Right cardiac atrium (tissue), 5 donors: ENCODE results near the gene KCNT2. TPM values are rescaled to one million over a fixed set of nuclear protein-coding genes. Genes with fewer than 3 reads are reported as not detected.

Source experiments
- ATAC-seq, 2 donors: fragments of 200-7000 bp; cut with Tn5 transposase; one replicate each; pipeline versions ENCODE4 v1.8.0 to v1.9.1; 2020; ENCODE audit warnings: moderate library complexity in 2 of 2, mild to moderate bottlenecking in 1 of 2
- DNase-seq, 3 donors: peaks; one replicate each; pipeline ENCODE4 v3.0.0-alpha.2; 2020
- H3K27ac ChIP-seq: one replicate; pipeline ENCODE4 v1.5.1; 2013; ENCODE audit warnings: mild to moderate bottlenecking, low read length, control low read depth, moderate library complexity
- H3K27me3 ChIP-seq: one replicate; pipeline ENCODE4 v1.6.1; 2013; ENCODE audit not compliant: control insufficient read depth, insufficient read depth
- H3K4me1 ChIP-seq: one replicate; pipeline ENCODE4 v1.6.1; 2013; ENCODE audit warnings: low read length; ENCODE audit not compliant: control insufficient read depth, insufficient read depth
- H3K4me3 ChIP-seq: one replicate; pipeline ENCODE4 v1.5.1; 2013; ENCODE audit warnings: low read length, control low read depth
- H3K9me3 ChIP-seq: one replicate; pipeline ENCODE4 v1.6.1; 2013; ENCODE audit warnings: low read length; ENCODE audit not compliant: control insufficient read depth
- WGBS: extraction: QIAGEN DNeasy Blood & Tissue Kit; methylation state at CpG from one replicate; pipeline ENCODE4 v1.1.7; 2013; 5-methylcytosine and 5-hydroxymethylcytosine counted together
- intact Hi-C, 4 donors: fragments of 100-400 bp; cut with DNase I; formaldehyde crosslinking; loops; one replicate each; pipeline versions ENCODE4 v1.11.0 to v1.14.0; 2022 to 2023
- polyA plus RNA-seq: library from polyadenylated mRNA; stranded (reverse); fragments of 200-250 nt; gene quantifications from one replicate; pipeline ENCODE4 v1.2.3, GENCODE V29; 2013
- total RNA-seq, 4 donors: library from RNA; stranded (reverse); fragmentation: NEBNext Ultra II Directional; extraction: Animal tissue kit (Norgen Biotek cat#: 25700); gene quantifications; one replicate each; pipeline ENCODE4 v1.2.1, GENCODE V29; 2021
- donor health status: healthy with polysubstance abuse.
- donor health status: DM: no; HTN: yes; CAD: no.
- donor health status: DM: no; HTN: no; CAD: no.
- donor health status: DM: no; HTN: yes; CAD: no; lungs with severe emphysema.
- donor health status: DM: yes; HTN: yes; CAD: no.

The KCNT2 gene
- total and polyA plus RNA-seq, 5 donors: 1.9 to 7.1 (median 4.1) TPM

DNA sequence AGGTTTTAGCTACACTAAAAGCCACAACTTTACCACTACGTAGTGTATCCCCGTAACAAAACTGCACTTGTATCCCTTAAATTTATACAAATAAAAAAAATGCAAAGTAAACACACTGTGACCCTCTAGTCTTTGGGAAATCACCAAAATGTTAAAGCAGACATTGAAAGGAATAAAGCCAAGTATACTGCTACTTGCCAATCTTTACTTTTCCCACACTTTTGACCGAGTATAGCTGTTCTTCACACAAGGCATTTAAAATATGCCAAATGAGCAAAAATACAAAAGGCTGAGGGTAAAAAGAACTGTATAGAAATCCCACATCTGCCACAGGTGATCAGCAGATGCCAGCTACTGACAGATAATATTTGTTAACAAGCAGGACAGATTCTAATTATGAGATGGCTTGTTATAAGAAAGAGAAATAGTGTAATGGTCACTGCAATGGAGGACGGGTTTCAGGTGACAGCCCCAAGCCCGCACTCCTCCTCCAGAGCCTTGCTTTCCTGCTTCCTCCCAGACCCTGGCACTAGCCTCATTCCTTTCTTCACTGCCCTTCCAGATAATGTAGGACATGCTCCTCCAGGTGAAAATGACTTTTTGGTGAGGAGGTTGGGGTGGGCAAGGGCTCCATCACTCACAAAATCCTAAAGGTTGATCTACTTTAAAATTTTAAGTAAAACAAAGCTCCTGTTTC, 18.1 kb downstream of the KCNT2 start:
- H3K4me3 ChIP-seq: no peak overlapping the region
- 71% methylated on average over 5 of the region's 5 CpGs for WGBS
- intact Hi-C loops: no loop called here
- no peaks in the 10 kb centered on the region for H3K9me3 ChIP-seq
- no peak overlapping the region for H3K27ac ChIP-seq
- no peak for ATAC-seq
- no peak for DNase-seq
- H3K4me1 ChIP-seq: no peaks in the 10 kb centered on the region
- no peaks in the 10 kb centered on the region for H3K27me3 ChIP-seq

DNA sequence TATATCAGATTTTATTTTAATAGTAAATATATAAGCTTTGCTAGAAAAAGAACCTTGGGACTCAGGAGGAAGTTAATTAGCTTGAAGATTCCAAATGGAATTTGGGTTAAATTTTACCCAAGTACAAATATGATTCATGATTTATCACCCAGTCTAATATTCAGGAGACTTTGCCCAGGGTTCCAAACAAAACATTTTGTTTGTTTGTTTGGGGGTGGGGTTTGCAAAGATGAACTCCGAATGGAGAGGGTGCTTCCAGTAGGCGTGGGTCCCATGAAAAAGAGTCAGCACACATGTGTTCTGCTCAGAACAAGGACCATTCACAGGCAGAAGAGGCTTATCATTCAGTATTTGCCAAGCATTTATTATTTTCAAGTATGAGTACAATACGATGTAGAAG, 23.5 kb downstream of the KCNT2 start:
- intact Hi-C loops: no loop called here
- 77% methylated on average over 3 of the region's 3 CpGs for WGBS
- no peaks in the 10 kb centered on the region for H3K27me3 ChIP-seq

DNA sequence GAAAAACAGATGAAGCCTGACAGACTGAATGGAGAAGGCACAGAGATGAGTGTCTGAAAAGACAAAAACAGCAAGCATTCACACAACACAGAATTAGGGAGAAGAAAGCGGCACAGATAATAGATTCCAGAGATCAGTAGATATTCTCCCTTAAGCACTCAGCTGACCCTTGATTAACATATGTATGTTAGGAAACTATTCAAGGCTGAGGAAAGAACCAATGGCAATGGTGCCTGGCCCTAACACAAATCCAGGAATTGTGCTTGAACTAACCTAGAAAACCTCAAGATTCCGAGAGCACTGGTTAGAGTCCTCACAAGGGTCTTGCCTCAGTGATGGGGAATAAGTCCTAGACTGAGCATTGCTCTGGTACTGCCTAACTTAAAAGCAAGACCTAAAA, 30.9 kb downstream of the KCNT2 start:
- Histone ChIP-seq H3K4me3 (no peak overlapping the region), H3K4me1 (no peaks in the 10 kb centered on the region), H3K27me3 (no peaks in the 10 kb centered on the region), H3K27ac (no peak overlapping the region), H3K9me3 (no peaks in the 10 kb centered on the region)
- 89% methylated on average over 2 of the region's 2 CpGs for WGBS
- no peak for ATAC-seq
- intact Hi-C loops: no loop called here
- DNase-seq: no peak

More for the DNA sequence above, 23.5 kb downstream of the KCNT2 start:
- H3K27ac ChIP-seq: no peak overlapping the region
- H3K4me1 ChIP-seq: no peaks in the 10 kb centered on the region
- no peak overlapping the region for H3K4me3 ChIP-seq
- ATAC-seq (no peak), DNase-seq (no peak)
- no peaks in the 10 kb centered on the region for H3K9me3 ChIP-seq

DNA sequence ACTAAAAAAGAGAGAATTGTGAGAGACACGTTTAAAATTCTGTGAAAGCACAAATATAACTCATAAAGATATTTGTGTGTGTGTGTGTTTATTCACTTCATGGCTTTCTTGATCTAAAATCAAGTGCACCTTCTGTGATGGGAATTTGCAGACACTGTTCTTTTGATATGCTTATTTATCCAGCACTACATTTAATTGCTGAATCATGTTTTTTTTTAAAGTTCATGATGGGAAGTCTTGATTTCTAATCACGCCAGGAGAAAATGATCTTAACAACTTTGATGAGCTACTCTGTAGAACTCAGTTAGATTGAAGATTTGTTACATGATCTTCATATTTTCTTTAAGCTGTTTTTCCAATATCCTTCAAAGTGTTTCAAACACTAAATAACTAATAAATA, 35.0 kb downstream of the KCNT2 start:
- H3K9me3 ChIP-seq: no peaks in the 10 kb centered on the region
- 70% methylated on average over 2 of the region's 2 CpGs for WGBS
- H3K4me1 ChIP-seq: no peaks in the 10 kb centered on the region
- H3K27ac ChIP-seq: no peak overlapping the region
- DNase-seq: no peak
- no peaks in the 10 kb centered on the region for H3K27me3 ChIP-seq
- intact Hi-C loops: no loop called here
- no peak for ATAC-seq
- H3K4me3 ChIP-seq: no peak overlapping the region

DNA sequence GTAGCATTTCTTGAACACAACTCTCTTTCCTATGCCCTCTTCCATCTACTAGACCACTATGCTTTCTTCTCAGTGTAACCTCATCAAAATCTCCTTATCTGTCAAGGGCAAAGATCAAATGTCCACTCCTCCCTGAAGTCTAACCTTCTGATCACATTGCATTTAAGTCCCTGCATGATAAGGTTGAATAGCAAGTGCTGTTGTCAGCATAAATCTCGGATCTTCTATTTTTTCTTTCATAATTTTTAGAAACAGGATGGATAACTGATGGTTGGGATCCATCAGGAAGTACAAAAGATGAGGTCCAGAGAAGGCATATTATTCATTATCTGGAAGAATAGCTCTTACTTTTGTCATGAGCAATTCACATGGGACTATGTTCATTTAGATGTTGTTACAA, 41.0 kb downstream of the KCNT2 start:
- Histone ChIP-seq H3K4me1 (no peaks in the 10 kb centered on the region), H3K9me3 (no peaks in the 10 kb centered on the region), H3K27me3 (no peaks in the 10 kb centered on the region), H3K4me3 (no peak overlapping the region), H3K27ac (no peak overlapping the region)
- 65% methylated on average over 1 of the region's 1 CpG for WGBS
- ATAC-seq: no peak
- DNase-seq: no peak
- intact Hi-C loops: no loop called here

DNA sequence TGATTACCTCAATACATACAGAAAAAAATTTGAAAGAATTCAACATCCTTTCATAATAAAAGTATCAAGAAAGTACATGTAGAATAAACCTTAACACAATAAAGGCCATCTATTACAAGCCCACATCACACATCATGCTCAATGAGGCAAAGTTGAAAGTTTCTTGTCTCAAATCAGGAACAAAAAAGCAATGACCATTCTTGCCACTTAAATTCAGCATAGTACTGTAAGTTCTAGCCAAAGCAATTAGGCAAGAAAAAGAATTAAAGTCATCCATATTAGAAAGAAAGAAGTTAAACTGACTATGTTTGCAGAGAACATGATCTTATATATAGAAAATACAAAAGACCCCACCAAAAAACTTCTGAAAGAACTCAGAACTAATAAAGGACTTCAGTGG, 44.5 kb downstream of the KCNT2 start:
- Histone ChIP-seq H3K4me3 (no peak overlapping the region), H3K27ac (no peak overlapping the region), H3K4me1 (no peaks in the 10 kb centered on the region), H3K27me3 (no peaks in the 10 kb centered on the region), H3K9me3 (no peaks in the 10 kb centered on the region)
- intact Hi-C loops: no loop called here
- ATAC-seq (no peak), DNase-seq (no peak)

DNA sequence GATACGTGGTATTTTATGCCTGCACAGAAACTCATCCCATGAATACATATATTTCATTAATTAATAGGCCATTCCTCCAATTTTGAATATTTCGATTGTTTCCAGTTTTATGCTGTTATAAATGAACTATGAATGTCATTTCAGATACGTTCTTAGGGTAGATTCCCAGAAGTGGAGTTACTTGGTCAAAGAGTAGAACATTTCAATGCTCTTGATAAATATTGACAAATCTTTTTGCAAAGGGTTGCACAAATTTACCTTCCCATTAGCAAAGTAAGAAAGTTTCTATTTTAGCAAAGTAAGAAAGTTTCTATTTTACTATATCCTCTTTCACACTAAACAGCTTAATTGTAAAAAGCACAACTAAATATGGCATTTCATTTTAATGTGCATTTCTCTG, 48.9 kb downstream of the KCNT2 start:
- intact Hi-C loops: no loop called here
- 80% methylated on average over 3 of the region's 3 CpGs for WGBS
- Histone ChIP-seq H3K4me1 (no peaks in the 10 kb centered on the region), H3K4me3 (no peak overlapping the region), H3K27me3 (no peaks in the 10 kb centered on the region), H3K27ac (no peak overlapping the region), H3K9me3 (no peaks in the 10 kb centered on the region)
- no peak for ATAC-seq
- no peak for DNase-seq

DNA sequence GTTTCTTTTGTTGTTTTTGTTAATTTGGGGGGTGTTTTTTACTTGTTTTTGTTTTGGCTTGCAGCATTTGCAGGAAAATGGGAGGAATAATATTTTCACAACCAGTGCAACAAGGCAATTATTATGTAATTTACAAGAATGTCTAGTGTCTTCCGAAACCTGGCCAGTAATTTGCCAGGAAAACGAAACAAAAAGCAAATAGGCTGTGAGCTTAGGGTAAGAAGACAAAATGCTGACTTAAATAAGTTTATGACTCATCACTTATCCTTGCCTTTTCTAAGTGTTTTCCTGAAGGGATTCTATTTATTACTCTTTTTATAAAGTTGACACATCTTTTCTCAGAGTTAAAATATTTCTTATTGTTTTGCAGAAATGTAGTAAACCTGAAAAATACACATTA, 49.8 kb downstream of the KCNT2 start:
- Histone ChIP-seq H3K9me3 (no peaks in the 10 kb centered on the region), H3K27me3 (no peaks in the 10 kb centered on the region), H3K4me1 (no peaks in the 10 kb centered on the region), H3K27ac (no peak overlapping the region), H3K4me3 (peak overlapping the region; percentile 47)
- peak; percentile 78 to 86 for ATAC-seq
- no peak for DNase-seq
- WGBS: 23% methylated on average over 2 of the region's 2 CpGs
- intact Hi-C loops: no loop called here

DNA sequence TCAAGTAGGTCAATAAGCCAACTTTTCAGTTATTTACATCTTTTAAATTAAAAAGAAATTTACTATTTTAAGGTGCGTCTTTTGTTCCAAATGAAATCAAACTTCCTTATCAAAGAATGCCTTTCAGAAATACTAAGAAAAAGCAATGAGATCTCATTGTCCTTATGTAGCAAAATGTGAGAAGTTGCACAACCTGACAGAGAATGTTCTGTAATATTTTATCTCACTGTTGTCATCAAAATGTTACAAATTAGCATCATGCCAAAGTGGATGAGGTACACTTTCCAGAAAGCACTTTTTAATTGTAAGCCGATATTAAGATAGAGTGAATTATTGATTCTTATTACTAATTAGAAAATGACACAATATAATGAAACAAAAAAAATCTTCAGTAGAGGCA, 50.4 kb downstream of the KCNT2 start:
- DNase-seq: no peak
- H3K27me3 ChIP-seq: no peaks in the 10 kb centered on the region
- ATAC-seq: peak; percentile 53 to 84
- no peak overlapping the region for H3K4me3 ChIP-seq
- H3K4me1 ChIP-seq: no peaks in the 10 kb centered on the region
- intact Hi-C loops: no loop called here
- 60% methylated on average over 2 of the region's 2 CpGs for WGBS
- H3K27ac ChIP-seq: no peak overlapping the region
- H3K9me3 ChIP-seq: no peaks in the 10 kb centered on the region

DNA sequence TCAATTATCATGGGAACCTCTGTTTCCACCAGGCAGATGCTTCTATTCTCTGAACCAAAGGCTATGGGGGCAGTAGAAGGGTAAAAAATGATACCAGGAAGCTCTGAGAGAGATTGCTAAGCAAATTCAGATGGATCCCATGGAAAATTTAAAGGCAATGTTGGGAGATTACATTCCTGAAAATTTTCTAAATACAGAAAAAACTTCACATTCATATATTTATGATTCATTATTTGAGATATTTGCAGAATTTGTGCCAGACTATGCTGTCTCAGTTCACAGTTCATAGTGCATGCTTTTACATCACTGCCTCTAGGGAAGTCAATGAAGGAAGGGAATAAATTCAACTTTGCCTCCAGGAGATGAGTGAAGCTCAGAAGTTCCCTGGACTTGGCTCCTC, 57.5 kb downstream of the KCNT2 start:
- H3K9me3 ChIP-seq: no peaks in the 10 kb centered on the region
- H3K4me1 ChIP-seq: no peaks in the 10 kb centered on the region
- H3K27me3 ChIP-seq: no peaks in the 10 kb centered on the region
- H3K4me3 ChIP-seq: no peak overlapping the region
- no peak overlapping the region for H3K27ac ChIP-seq
- DNase-seq: no peak
- no peak for ATAC-seq
- intact Hi-C loops: no loop called here

DNA sequence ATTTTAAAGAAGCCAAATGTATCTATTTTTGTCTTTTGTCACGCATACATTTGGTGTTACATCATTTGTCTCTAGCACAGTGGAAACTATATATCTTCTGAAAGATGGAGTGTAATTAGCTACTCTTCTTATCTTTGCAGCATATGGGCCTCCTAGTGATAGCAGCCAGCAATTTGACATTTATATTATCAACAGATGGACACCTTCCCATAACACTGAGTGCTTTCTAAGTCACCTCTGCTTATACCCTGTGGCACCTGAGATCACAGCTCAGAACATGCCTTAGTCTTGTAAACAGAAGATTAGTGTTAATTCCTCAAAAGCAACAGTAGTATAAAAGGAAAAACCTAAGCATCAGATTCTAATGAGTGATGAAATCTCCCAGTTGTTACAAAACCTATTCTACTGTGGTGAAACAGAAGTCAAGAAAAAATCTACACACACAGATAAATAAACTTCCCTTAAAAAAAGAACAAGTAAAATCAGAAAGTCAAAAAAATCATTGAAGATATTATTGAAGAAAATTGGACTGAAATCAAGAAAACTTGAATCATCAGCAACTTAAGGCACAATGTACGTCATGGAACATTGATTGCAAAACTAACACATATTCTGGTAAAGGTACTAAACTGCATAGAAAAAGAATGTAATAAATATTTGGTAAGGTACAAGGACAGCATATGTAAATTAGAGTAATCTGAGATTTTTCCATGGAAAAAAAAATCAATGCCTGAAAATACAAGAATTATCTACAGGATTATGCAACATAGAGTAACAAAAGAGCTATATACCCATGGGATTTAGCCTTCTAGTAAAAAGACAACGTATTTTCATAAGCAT, 61.7 kb downstream of the KCNT2 start:
- no peaks in the 10 kb centered on the region for H3K4me1 ChIP-seq
- H3K27ac ChIP-seq: no peak overlapping the region
- H3K4me3 ChIP-seq: no peak overlapping the region
- H3K27me3 ChIP-seq: no peaks in the 10 kb centered on the region
- WGBS: 48% methylated on average over 3 of the region's 3 CpGs
- intact Hi-C loops: no loop called here
- DNase-seq (no peak), ATAC-seq (peak in 1 of 2 donors; percentile 38)
- no peaks in the 10 kb centered on the region for H3K9me3 ChIP-seq
